COLO668 (cell line): ENCODE results near the gene PREP.

Experiments used
- DNase-seq: peaks from one replicate; lab custom pipeline; 2025; ENCODE audit not compliant: unreplicated experiment; lab: John Stamatoyannopoulos, UW

PREP gene

DNA sequence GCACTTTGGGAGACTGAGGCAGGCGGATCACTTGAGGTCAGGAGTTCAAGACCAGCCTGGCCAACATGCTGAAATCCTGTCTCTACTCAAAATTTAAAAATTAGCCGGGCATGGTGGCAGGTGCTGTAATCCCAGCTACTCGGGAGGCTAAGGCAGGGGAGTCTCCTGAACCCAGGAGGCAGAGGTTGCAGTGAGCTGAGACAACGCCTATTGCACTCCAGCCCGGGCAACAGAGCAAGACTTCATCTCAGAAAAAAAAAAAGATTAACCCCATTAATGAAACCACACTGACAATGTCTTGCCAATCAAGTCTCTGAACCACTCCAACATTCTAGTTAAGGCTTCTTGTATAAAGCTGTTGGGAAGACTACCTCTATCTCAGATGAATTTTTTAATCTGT lies 4.0 kb downstream of the PREP start:
- DNase-seq: no peak

DNA sequence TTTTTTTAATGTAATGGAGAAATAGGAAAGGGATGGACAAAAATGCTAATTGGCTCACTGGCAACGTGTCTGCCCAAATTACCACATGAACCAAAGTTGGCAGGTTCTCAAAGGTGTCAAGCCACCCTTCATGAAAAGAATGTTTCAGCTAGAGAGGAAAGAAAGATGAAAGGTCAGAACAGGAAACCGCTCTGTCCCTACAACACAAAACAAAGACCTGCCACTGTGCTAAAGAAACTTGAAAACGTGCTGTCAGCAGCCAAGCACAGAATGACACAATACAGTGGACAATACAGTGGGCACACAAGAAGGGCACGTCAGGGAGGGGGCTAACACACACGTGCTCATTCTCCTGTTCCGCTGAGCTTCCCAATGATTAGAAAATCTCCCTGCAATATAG lies 4.9 kb downstream of the PREP start:
- DNase-seq: no peak

DNA sequence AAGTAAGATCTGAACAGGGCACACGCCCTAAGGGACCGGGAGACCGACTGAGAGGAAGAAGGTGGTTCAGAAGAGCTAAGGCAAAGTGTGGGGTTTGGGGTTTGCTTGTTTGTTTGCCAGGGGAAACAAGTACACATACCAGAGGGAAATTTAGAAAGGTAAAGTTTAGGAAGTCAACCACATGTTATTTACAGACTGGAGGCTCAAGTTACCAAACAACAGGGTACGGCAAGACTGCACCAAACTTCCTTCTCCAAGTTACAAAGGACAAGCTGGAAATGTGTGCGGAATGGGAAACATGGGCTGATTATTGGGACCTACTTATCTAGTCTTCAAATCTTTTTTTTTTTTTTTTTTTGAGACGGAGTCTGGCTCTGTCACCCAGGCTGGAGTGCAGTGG lies 11.2 kb downstream of the PREP start:
- DNase-seq: no peak

DNA sequence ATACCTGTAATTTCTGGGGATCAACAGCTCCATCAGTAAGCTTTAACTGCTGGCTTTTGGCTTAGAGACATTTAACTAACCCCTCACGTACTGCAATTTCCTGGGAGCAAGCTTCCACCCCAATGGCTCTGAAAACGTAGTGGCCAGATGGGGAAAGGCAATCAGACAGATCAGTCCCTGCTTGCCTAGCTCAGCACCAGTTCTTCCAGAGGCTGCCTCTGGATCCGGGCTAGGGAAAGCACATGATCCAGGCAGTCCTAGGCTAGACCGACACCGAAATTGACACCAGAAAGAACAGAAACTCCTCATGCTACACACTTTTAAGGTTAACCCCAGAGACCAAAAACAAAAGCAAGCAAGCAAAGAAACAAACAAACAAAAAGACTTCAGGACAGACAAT lies 13.3 kb downstream of the PREP start:
- no peak for DNase-seq

DNA sequence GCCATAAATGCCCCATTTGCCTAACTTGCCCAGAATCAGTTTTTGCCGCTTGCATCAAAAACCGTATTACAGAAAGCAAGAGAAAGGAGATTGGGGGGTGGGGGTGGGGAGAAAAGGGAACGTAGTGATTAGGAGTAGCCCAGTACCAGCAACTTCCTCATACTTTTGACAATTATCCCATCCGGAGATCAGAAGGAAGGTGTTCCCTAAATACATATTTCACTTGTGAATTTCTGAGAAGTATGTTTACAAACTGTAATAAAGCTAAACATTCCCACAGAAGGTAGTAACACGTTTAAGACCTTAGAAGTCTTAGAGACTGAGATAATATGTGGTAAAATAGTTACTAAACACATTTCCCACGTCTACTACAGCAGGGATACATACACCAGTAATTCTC lies 14.5 kb downstream of the PREP start:
- DNase-seq: no peak

DNA sequence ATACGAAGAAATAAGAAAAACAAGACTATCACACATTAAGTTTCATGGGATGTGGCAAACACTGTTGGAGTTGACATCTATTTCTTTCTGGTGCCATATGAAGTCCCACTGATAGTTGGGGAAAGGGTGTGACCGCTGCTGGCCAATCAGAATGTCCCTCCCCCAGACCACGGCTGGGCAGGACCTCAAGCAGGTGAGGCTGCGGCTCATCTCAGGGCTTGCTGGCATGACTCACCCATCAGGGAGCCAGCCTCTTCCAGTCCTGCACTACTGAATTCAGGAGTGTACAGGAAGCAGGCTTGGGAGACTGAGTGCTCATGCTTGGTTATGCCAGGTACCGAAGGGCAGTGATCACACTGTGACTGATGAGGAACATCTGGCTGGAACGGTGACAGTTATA lies 18.9 kb downstream of the PREP start:
- peak; percentile 5 for DNase-seq

DNA sequence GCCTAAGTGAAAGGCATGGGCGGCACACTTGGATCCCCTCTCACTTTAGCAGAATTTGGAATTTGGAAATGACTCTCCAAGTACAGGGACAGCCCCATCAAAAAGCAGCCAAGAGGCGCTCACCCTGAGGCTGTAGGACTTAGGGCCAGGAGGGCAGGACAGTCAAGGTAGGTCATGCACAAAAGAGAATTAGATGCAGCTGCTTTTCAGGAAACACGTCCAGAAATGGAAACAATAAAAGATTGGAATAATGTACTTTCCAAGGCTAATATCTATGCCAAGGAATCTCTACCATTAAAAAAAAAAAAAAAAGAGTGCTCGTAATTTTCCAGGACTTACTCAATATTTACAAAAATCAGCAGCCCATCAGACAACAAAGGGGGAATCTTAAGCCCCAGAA lies 19.9 kb downstream of the PREP start:
- no peak for DNase-seq

DNA sequence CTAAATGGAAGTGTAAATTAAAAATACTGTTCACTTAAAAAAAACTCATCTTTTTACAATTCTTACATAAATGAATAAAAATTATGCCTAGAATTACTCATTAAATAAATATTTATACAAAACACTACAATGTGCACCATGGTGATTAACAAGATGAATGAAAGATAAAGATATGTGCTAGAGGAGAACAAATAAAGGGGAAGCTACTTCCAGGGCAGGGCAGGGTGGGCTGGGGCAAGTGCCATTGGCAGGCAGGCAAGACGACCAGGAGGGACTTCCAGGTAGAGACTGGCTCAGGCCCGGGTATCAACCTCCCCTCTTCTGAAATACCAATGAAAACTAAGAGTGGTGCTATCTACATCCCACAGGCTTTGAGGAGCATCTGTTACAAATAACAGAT lies 20.4 kb downstream of the PREP start:
- no peak for DNase-seq

DNA sequence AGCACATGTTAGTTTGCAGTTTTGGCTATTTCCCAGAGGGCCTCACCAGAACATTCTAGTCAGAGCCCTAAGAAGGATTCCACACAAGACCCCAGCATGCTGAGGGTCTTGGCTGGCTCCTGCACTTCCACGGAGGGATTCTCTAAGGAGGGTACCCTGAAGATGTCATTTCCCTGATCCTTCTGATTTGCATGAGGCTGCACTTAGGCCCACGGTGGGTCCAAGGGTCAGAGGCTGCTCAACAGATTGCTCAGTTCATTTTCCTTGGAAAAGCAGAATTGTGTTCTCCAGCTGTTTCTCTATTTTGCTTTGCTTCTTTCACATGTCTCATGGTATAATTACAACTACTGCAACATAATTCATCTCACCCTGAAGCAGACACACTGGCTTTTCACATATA lies 22.2 kb downstream of the PREP start:
- DNase-seq: no peak

DNA sequence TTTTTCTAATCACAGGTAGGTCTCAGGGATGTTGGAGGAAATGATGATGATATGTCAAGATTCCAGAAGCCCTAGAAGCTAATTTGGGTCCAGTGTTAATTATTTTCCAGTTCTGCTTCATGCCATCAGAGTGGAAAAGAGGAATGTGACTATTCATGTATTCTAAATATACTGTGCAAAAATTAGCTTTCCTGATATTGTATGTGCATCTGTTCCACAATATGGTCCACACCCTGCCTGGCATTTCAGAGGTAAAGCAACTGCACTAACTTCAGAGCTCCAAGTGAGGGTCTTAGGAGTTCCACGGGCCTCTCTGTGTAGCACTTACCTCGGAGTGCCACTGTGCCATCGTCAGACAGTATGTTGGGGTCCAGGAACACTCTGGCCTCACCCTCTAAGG lies 27.1 kb downstream of the PREP start:
- DNase-seq: no peak

DNA sequence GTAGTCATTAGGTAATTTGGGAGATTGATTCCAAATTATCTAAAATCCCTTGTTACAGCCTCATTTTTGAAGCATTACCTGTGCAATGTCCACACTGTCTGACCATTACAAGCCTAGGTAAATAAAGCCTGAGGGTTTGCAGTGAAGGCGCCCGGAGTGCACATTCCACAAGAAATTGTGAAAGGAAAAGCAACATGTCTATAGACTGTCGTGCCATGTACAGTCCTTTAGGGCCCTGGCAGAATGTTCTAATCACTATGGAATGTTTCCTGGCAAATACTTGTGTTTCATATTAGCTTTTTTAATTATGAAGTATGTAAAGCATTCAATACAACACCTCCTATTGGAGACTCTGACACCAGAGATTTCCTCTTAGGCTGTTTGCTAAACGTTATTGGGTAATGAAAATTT lies 28.9 kb downstream of the PREP start:
- no peak for DNase-seq

DNA sequence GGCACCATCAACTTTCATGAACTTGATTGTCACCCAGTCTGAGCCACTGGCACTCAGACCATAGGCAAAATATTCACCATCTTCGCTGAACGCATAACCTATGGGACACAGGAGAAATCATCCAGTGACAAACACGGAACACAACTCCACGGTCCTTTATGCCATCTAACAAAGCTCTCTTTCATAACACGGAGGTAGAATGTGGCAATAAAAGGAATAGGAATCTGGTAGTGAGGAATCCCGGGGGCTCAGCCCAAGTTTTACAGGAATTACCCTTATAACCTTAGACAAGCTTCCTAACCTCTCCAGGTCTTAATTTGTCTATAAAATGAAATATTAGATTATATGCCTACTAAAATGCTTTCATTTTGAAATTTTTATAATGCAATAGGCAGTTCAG lies 29.4 kb downstream of the PREP start:
- no peak for DNase-seq

DNA sequence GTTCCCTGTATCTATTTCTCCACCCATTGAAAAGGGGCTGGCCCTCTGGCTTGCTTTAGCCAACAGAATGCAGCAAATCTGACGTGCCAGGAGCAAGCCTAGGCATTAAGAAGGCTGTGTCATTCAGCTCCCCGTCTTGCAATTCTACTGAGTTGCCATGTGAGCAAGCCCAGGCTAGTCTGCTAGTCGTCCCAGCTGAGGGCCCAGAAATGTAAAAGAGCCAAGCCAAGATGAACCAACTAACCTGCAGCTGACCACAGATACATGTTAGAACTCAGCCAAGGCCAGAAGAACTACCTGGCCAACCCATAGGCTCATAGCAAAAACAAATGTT lies 30.1 kb downstream of the PREP start:
- DNase-seq: no peak

DNA sequence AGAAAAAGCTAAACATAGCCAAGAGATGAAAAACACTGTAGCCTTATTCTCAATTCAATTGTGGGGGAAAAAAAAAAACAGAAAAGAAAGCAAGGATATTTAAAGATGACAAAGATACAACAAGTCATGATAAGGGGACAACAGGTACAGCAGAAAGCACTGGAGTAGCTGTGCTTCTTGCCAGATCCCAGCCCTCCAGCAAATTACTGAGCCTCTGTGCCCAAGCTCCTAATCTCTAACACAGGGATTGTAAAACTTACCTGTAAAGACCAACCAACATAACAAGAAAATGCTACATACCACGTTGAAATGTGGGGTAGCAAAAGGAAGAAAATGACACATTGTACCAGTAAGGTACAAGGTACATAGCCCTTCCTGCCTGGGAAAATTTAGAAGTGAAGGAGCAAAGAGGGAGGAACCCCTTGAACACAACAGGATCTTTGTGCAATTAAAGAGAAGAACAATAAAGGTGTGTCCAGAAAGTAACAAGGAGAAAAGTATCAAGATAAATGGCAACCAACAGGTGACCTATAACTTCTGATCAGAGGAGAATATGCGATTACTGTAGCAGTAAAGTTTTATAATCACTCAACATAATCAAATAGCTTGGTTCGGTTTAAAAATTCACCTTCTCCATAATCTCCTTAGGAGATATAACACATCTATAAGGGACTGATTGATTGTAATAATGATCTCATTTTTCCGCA lies 30.6 kb downstream of the PREP start:
- no peak for DNase-seq

DNA sequence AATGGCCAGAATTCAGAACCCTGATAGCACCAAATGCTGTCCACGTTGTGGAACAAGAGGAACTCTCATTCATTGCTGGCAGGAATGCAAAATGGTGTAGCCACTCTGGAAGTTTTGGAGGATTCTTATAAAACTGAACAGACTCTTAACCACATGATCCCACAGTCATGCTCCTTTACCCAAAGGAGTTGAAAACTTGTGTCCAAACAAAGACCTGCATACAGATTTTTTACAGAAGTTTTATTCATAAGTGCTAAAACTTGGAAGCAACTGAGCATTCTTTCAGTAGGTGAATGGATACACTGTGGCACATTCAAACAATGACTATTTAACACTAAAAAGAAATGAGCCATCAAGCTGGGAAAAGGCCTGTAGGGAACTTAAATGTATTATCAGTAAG lies 32.5 kb downstream of the PREP start:
- no peak for DNase-seq

DNA sequence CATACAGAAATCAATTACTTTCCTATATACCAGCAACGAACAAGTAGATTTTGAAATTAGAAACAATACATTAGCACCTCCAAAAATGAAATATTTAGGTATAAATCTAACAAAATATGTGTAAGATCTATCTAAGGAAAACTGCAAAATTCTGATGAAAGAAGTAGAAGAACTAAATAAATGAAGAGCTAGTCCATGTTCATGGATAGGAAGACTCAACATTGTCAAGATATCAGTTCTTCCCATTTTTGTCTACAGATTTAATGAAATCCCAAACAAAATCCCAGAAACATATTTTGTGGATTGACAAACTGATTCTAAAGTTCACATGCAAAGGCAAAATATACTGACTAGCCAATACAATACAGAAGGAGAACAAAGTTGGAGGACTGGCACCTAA lies 33.7 kb downstream of the PREP start:
- no peak for DNase-seq

DNA sequence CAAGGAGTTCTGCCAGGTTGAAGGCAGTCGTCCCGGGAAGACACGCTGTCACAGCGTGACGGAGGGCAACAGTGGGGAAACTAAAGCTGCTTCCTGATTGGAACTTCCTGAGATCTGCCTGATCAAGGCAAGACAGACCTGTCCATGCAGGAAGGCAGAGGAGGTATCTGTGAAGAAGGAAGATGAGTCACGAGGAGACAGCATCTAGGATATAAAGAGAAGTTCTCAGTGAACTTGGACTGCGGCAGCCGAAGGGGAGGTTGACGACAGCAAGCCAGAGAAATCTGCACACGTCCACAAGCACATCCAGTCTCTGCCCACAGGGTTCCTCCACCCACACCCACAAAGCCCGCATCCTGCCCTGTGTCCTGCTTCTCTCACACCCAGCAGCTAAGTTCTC lies 38.6 kb downstream of the PREP start:
- DNase-seq: no peak

DNA sequence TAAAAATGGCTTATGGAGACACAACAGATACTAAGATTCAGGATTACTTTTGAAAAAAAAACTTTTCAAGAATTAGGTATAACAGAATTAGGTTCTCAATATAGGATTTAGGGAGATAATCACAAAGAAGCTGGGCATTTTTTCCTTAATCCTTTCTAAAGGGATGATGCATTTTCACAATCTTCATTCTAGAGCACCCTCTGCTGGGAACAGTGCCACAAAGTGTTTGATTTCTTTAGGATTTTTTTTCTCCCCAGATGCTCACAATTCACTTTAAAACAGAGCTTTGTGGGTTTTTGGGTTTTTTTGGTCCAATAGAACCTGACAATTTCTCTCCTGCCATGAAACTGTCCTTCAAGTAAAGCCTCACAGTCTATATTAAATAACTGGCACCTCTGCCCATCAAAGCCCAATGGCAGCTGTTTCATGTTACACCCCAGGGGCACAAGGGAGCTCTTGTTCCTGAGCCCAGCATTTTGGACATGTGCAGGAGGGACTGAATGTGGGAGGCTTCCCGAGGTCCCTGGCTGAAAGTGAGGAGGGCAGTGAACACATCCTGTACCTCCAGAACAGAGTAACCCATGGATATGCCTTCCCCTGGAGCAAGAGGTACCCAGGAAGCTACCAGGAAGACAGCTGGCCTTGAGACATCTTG lies 39.7 kb downstream of the PREP start:
- DNase-seq: no peak

DNA sequence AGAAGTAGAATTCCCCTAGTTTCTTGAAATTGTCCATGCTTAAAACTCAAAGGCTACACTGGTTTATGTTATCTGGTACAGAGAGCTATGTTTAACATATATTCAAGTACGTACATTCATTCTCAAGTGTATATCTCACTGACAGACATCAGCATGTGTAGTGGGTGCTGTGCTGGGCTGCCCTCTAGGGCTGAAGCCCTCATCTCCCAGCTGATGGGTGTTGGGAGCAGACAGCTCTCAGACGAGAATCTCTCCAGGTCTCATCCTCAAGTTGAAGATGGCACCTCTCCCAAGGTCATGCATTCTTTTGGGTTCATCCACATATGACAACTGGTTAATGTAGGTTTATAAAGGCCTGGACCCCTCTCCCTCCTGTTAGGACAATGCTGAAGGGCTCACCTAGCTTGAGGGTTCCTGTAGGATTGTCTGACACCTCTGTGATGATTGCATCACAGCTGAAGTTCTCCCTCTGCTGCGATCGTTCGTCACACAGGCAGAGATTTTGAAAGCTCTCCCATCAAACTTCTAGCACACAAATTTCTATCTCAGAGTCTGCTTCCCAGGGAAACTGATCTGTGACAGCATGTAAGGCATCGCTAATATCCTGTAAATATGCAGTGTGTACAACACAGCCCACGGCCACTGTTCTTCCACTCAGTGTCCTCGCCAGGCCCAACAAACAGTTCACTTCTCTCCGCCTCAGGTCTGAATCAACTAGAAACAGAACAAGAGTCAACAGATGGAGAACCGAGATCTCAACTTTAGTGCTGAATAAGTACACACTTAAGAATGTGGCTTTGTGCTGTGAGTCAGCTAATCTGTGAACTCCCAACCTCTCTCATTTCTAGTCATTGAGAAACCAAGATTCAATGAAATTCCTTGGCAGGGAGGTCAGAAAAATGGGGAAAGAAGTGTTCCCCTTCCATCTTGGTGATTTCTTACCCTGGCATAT lies 43.2 kb downstream of the PREP start:
- DNase-seq: no peak

DNA sequence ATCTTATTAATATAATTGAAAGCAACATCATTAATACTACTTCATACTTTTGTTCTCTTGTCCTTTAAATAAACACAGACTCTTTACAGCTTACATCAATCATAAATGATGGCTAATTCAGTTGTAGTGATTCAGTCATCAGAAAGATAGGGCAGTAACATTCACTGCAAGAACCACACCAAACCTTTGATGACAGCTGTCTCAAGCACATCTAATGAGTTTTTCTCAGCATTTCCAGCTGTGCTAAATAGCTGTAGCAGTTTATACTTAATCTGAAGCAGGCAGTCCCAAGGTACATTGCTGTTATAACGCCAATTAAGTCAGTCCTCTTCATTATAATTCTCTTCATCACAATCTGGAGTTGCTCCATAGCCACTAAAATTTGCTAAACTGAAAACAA lies 45.7 kb downstream of the PREP start:
- DNase-seq: no peak

DNA sequence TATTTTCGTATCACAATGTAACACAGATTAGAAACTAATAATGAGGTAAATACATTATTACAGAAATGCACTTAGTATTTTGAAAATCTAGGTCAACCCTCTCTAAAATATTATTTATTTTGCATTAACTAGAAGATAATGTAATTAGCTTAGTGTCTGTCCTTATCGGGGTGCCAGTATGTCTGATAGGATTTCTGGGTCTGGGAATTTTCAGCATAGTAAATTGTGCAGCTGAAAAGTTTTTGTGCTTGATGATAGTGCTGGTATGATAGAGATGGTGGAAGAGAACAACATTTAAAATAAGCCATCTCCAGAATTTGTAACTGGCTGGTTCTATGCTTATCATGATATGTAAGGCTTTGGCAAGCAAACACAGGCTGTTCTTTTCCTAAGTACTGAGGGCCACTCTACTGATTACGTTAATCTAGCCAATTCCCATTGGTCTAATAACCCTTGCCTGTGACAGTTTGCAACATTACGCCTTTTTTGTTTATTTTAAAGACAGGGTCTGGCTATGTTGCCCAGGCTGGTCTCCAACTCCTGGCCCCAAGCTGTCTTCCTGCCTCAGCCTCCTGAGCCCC lies 50.8 kb downstream of the PREP start:
- no peak for DNase-seq

DNA sequence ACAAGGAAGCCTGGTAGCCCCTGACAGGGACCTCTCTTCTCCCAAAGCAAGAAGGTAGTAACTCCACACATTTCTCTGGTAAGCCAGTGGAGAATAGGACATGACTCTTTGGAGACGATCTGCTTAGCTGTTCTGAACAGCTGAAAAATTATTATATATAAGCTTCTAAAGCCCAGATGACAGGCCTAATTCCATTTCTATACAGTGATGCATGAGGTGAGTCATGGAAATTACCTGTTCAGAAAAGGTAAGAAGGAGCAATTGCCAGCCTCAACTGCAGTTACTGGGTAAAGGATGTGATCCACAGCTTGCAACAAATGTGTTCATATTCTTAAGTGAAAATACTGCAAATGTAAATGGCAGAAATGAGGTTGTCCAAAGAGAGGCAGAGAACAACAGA lies 54.0 kb downstream of the PREP start:
- DNase-seq: no peak
